ENCODE measurements around the gene ASTN2. TPM values are rescaled to one million over a fixed set of nuclear protein-coding genes. Genes with fewer than 3 reads are reported as not detected.

ASTN2 gene
- total and polyA plus RNA-seq, 10 of the 15 experiments (the other 5 are each of a cell fraction or from before 2014, with no cell fraction given) = 1.4 to 15.7 (median 7.0) TPM

DNA sequence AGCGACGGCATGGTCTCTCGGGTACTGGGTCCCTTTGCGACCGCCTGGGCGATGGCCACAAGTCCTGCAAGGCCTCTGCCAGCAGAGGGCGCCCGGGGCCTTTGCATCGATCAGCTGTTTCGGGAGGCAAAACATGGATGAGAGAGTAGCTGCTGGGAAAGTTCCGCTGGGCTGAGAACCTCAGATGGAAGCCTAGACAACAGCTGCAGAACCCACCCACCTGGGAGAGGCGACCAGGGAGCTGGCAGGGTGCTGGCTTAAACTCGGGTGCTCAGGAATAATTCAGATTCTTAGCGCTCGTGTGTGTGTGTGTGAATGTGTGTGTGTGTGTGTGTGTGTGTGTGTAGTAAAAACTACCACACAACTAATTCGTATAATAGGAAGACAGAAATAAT, 677.7 kb downstream of the ASTN2 start (continued):
- TF ChIP-seq CREM (IDR thresholded peaks at IDR 0.05; ENCODE audit: low read depth) (no peak), PML (IDR thresholded peaks at IDR 0.05; ENCODE audit: low read length) (no peak), SPI1 (IDR thresholded peaks at IDR 0.05; ENCODE audit: borderline replicate concordance, insufficient read depth, low read depth, low read length) (no peak), MYC (IDR thresholded peaks at IDR 0.05; ENCODE audit: insufficient read depth, insufficient read length, insufficient replicate concordance, low read length, severe bottlenecking) (no peak), ESRRA (IDR thresholded peaks at IDR 0.05; ENCODE audit: low read length) (no peak), ASH2L (IDR thresholded peaks at IDR 0.05; ENCODE audit: borderline replicate concordance, low read depth) (no peak), SMAD1 (IDR thresholded peaks at IDR 0.05; ENCODE audit: low read depth, partially characterized antibody) (no peak), SUPT20H (IDR thresholded peaks at IDR 0.05; ENCODE audit: borderline replicate concordance, control insufficient read depth, low read depth, low read length) (no peak), RELA (IDR thresholded peaks at IDR 0.05; ENCODE audit: borderline replicate concordance, partially characterized antibody) (no peak), GABPA (IDR thresholded peaks at IDR 0.05; ENCODE audit: low read depth) (no peak), STAT3 (IDR thresholded peaks at IDR 0.05; ENCODE audit: low read depth, low read length) (no peak), ETV6 (conservative IDR thresholded peaks at IDR 0.05 in 1 of 2, IDR thresholded peaks at IDR 0.05 in 1 of 2; ENCODE audit: borderline replicate concordance in 1 of 2, low read depth in 1 of 2) (no peak), NFYB (IDR thresholded peaks at IDR 0.05; ENCODE audit: insufficient read depth, low read depth, low read length) (no peak), BHLHE40 (IDR thresholded peaks at IDR 0.05; ENCODE audit: borderline replicate concordance in 1 of 2, low read depth in 2 of 2, low read length in 1 of 2) (no peak), ZNF274 (IDR thresholded peaks at IDR 0.05; ENCODE audit: insufficient read depth, insufficient read length) (no peak), RAD21 (IDR thresholded peaks at IDR 0.05; ENCODE audit: insufficient read depth, low read depth, low read length) (peak; percentile 98), YY1 (IDR thresholded peaks at IDR 0.05; ENCODE audit: low read depth, low read length) (peak; percentile 82)
- TF ChIP-seq, protein P1, sequence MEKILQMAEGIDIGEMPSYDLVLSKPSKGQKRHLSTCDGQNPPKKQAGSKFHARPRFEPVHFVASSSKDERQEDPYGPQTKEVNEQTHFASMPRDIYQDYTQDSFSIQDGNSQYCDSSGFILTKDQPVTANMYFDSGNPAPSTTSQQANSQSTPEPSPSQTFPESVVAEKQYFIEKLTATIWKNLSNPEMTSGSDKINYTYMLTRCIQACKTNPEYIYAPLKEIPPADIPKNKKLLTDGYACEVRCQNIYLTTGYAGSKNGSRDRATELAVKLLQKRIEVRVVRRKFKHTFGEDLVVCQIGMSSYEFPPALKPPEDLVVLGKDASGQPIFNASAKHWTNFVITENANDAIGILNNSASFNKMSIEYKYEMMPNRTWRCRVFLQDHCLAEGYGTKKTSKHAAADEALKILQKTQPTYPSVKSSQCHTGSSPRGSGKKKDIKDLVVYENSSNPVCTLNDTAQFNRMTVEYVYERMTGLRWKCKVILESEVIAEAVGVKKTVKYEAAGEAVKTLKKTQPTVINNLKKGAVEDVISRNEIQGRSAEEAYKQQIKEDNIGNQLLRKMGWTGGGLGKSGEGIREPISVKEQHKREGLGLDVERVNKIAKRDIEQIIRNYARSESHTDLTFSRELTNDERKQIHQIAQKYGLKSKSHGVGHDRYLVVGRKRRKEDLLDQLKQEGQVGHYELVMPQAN (conservative IDR thresholded peaks at IDR 0.05) = no peak
- TF ChIP-seq, protein P2, sequence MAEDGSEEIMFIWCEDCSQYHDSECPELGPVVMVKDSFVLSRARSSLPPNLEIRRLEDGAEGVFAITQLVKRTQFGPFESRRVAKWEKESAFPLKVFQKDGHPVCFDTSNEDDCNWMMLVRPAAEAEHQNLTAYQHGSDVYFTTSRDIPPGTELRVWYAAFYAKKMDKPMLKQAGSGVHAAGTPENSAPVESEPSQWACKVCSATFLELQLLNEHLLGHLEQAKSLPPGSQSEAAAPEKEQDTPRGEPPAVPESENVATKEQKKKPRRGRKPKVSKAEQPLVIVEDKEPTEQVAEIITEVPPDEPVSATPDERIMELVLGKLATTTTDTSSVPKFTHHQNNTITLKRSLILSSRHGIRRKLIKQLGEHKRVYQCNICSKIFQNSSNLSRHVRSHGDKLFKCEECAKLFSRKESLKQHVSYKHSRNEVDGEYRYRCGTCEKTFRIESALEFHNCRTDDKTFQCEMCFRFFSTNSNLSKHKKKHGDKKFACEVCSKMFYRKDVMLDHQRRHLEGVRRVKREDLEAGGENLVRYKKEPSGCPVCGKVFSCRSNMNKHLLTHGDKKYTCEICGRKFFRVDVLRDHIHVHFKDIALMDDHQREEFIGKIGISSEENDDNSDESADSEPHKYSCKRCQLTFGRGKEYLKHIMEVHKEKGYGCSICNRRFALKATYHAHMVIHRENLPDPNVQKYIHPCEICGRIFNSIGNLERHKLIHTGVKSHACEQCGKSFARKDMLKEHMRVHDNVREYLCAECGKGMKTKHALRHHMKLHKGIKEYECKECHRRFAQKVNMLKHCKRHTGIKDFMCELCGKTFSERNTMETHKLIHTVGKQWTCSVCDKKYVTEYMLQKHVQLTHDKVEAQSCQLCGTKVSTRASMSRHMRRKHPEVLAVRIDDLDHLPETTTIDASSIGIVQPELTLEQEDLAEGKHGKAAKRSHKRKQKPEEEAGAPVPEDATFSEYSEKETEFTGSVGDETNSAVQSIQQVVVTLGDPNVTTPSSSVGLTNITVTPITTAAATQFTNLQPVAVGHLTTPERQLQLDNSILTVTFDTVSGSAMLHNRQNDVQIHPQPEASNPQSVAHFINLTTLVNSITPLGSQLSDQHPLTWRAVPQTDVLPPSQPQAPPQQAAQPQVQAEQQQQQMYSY (CRISPR knock-in tag; IDR thresholded peaks at IDR 0.05) = no peak
- TF ChIP-seq, protein P3, sequence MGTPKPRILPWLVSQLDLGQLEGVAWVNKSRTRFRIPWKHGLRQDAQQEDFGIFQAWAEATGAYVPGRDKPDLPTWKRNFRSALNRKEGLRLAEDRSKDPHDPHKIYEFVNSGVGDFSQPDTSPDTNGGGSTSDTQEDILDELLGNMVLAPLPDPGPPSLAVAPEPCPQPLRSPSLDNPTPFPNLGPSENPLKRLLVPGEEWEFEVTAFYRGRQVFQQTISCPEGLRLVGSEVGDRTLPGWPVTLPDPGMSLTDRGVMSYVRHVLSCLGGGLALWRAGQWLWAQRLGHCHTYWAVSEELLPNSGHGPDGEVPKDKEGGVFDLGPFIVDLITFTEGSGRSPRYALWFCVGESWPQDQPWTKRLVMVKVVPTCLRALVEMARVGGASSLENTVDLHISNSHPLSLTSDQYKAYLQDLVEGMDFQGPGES (IDR thresholded peaks at IDR 0.05) = no peak
- TF ChIP-seq, protein P4, sequence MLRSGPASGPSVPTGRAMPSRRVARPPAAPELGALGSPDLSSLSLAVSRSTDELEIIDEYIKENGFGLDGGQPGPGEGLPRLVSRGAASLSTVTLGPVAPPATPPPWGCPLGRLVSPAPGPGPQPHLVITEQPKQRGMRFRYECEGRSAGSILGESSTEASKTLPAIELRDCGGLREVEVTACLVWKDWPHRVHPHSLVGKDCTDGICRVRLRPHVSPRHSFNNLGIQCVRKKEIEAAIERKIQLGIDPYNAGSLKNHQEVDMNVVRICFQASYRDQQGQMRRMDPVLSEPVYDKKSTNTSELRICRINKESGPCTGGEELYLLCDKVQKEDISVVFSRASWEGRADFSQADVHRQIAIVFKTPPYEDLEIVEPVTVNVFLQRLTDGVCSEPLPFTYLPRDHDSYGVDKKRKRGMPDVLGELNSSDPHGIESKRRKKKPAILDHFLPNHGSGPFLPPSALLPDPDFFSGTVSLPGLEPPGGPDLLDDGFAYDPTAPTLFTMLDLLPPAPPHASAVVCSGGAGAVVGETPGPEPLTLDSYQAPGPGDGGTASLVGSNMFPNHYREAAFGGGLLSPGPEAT (IDR thresholded peaks at IDR 0.05; ENCODE audit: low read depth) = no peak
